ENCODE results near the gene CNEP1R1. TPM values are rescaled to one million over a fixed set of nuclear protein-coding genes. Genes with fewer than 3 reads are reported as not detected.

Gene CNEP1R1
- total RNA-seq, 2 donors from 2014 or later: 14.2 to 36.5 TPM

DNA sequence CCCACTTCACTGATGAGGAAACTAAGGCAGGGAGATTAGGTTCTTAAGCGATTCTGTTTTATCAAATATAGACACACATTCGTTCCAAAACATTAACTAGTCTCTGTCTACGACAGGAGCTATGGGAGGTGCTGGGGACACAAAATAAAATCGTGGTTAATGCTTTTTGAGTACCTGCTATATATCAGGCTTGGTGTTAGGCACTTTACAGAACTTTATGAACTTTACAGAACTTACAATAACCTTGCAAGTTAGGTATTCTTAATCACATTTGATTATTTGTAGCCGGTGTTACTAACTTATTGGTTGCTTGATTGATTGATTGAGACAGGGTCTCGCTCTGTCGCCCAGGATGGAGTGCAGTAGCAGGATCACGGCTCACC, 40.2 kb downstream of the CNEP1R1 start:
- TF ChIP-seq, protein P1, sequence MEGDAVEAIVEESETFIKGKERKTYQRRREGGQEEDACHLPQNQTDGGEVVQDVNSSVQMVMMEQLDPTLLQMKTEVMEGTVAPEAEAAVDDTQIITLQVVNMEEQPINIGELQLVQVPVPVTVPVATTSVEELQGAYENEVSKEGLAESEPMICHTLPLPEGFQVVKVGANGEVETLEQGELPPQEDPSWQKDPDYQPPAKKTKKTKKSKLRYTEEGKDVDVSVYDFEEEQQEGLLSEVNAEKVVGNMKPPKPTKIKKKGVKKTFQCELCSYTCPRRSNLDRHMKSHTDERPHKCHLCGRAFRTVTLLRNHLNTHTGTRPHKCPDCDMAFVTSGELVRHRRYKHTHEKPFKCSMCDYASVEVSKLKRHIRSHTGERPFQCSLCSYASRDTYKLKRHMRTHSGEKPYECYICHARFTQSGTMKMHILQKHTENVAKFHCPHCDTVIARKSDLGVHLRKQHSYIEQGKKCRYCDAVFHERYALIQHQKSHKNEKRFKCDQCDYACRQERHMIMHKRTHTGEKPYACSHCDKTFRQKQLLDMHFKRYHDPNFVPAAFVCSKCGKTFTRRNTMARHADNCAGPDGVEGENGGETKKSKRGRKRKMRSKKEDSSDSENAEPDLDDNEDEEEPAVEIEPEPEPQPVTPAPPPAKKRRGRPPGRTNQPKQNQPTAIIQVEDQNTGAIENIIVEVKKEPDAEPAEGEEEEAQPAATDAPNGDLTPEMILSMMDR (IDR thresholded peaks at IDR 0.05): no peak
- Histone ChIP-seq H3K27me3 (replicated peaks; ENCODE audit: insufficient read depth) (no peaks in the 10 kb centered on the region), H3K27ac (peak overlapping the region in 1 of 2 donors; percentile 21), H3K36me3 (peaks cover 2% of the 10 kb centered on the region), H3K4me3 (peak overlapping the region; percentile 99), H3K4me1 (ENCODE audit: control insufficient read depth in 1 of 2, low read depth in 2 of 2) (peaks cover 23 to 26% of the 10 kb centered on the region in 2 donors), H3K9me3 (no peaks in the 10 kb centered on the region)
- DNase-seq (ENCODE audit: low spot score) (no peak), ATAC-seq (ENCODE audit: insufficient number of reproducible peaks, low FRiP score, low read depth) (no peak)

DNA sequence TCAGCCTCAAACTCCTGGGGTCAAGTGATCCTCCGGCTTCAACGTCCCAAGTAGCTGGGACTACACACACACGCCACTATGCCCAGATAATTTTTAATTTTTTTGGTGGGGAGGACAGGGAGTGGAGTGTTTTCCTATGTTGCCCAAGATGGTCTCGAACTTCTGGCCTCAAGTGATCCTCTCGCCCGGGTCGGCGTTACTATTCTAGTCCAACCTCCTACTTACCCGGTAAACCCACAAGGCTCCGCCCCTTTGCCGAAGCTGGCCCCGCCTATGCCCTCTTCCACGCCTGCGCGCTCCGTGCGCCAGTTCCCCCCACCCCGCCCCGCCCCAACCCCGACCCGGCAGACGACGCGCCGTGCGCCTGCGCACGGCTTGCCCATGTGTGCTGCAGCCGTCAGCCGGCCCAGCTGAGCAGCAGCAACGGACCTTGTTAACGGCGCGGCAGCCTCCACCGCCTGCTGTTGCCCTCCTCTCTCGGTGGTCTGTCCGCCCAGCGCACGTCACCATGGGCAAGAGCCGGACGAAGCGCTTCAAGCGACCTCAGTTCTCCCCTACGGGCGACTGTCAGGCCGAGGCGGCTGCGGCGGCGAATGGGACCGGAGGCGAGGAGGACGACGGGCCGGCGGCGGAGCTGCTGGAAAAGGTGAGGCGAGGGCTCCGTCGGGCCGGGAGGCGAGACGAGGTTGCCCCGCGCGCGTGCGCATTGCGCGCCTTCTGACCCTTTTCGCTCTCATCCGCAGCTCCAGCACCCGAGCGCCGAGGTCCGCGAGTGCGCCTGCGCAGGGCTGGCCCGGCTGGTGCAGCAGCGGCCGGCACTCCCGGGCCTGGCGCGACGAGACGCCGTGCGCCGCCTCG, 40.8 kb downstream of the CNEP1R1 start, which contains the start of gene HEATR3:
Gene HEATR3, plus strand, starts transcription at position 347 of the 858 bp plus-strand sequence. Its CDS starts 162 bp downstream, at position 509.
- peak; percentile 64 for DNase-seq (ENCODE audit: low spot score)
- Histone ChIP-seq H3K4me3 (peak within 1 kb of the TSS; percentile 99), H3K36me3 (peaks cover 4% of the 10 kb centered on the region), H3K9me3 (no peaks in the 10 kb centered on the region), H3K27ac (peak within 1 kb of the TSS; percentile 89 to 93), H3K4me1 (ENCODE audit: control insufficient read depth in 1 of 2, low read depth in 2 of 2) (peaks cover 23 to 26% of the 10 kb centered on the region in 2 donors), H3K27me3 (replicated peaks; ENCODE audit: insufficient read depth) (no peaks in the 10 kb centered on the region)
- TF ChIP-seq, protein P1 (IDR thresholded peaks at IDR 0.05): no peak
- peak; percentile 95 for ATAC-seq (ENCODE audit: insufficient number of reproducible peaks, low FRiP score, low read depth)

DNA sequence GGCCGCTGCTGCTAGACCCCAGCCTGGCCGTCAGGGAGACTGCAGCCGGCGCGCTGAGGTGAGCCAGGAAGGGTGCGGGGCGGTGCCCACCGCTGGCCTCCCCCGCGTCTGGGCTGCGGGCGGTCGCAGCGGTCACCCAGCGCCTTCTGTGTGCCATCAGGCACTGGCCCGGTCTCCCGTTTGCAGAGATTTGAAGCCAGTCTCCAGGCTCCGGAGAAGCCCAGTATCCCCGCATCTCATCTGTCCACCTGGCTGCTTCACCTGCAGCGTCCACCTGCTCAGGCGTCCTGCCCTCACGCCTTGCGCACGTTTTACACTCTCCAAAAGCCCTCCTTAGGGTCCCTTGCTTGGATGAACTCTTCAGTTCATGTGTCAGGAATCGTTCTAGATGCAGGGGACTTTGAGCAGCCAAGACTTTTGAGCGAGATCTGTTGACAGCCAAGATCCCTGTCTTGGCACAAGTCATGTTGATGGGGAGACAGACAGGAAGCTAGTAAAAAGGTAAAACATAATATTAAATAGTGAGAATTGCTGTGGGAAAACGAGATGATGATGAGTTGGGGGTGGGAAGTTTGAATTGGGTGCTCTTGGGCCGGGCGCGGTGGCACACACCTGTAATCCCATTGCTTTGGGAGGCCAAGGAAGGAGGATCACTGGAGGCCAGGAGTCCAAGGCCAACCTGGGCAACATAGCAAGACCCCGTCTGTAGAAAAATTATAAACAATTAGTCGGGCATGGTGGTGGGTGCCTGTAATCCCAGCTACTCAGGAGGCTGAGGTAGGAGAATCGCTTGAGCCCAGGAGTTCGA, 41.7 kb downstream of the CNEP1R1 start:
- TF ChIP-seq, protein P1 (IDR thresholded peaks at IDR 0.05): peak; percentile 23
- no peaks in the 10 kb centered on the region for H3K27me3 ChIP-seq (replicated peaks; ENCODE audit: insufficient read depth)
- DNase-seq (ENCODE audit: low spot score) (no peak), ATAC-seq (ENCODE audit: insufficient number of reproducible peaks, low FRiP score, low read depth) (no peak)
- H3K4me1 ChIP-seq (ENCODE audit: control insufficient read depth in 1 of 2, low read depth in 2 of 2): peaks cover 23 to 26% of the 10 kb centered on the region in 2 donors
- no peaks in the 10 kb centered on the region for H3K9me3 ChIP-seq
- H3K36me3 ChIP-seq: peaks cover 7% of the 10 kb centered on the region
- peak overlapping the region; percentile 99 for H3K4me3 ChIP-seq
- peak overlapping the region; percentile 89 to 93 for H3K27ac ChIP-seq

DNA sequence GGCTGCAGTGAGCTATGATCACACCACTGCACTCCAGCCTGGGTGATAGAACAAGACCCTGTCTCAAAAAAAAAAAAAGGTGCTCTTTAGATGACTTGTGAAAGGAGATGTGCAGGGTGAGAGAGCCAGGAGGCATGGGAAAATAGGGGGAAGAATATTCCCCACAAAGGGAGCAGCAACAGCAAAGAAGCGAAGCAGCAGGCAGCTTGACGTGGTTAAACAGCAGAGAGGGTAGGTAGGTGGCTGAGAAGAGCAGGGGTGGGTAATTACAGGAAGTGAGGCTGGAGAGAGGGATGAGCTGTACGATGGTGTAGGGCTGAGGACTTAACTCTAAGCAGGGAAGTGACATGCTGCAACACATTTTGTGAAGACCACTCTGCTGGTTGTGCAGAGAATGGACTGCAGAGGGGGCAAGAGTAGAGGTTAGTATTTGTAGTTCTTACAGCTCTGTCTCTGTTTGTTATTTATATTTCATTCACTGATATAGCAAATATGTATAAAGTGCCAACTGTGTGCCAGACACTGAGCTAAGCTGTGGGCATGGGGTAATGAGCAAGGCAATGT, 42.3 kb downstream of the CNEP1R1 start:
- ATAC-seq (ENCODE audit: insufficient number of reproducible peaks, low FRiP score, low read depth): no peak
- Histone ChIP-seq H3K36me3 (peaks cover 7% of the 10 kb centered on the region), H3K27ac (no peak overlapping the region), H3K4me1 (ENCODE audit: control insufficient read depth in 1 of 2, low read depth in 2 of 2) (peaks cover 23 to 26% of the 10 kb centered on the region in 2 donors), H3K9me3 (no peaks in the 10 kb centered on the region), H3K27me3 (replicated peaks; ENCODE audit: insufficient read depth) (no peaks in the 10 kb centered on the region), H3K4me3 (peak overlapping the region; percentile 99)
- DNase-seq (ENCODE audit: low spot score): no peak
- TF ChIP-seq, protein P1 (IDR thresholded peaks at IDR 0.05): peak; percentile 34

All from thoracic aorta (tissue), 2 donors.